GM19372 (cell line): ENCODE data around the gene FUT3.
"Not testable (repeated sequence)": the region's sequence is repeated elsewhere in the genome, so short reads cannot be mapped to it uniquely, and the experiment has no call there.

ENCODE experiments used
- ATAC-seq: cut with Tn5 transposase; IDR thresholded peaks from one replicate; pipeline ENCODE4 v1.9.1; 2021; ENCODE audit warnings: mild to moderate bottlenecking, low read depth, moderate library complexity; ENCODE audit not compliant: unreplicated experiment

Gene FUT3

DNA sequence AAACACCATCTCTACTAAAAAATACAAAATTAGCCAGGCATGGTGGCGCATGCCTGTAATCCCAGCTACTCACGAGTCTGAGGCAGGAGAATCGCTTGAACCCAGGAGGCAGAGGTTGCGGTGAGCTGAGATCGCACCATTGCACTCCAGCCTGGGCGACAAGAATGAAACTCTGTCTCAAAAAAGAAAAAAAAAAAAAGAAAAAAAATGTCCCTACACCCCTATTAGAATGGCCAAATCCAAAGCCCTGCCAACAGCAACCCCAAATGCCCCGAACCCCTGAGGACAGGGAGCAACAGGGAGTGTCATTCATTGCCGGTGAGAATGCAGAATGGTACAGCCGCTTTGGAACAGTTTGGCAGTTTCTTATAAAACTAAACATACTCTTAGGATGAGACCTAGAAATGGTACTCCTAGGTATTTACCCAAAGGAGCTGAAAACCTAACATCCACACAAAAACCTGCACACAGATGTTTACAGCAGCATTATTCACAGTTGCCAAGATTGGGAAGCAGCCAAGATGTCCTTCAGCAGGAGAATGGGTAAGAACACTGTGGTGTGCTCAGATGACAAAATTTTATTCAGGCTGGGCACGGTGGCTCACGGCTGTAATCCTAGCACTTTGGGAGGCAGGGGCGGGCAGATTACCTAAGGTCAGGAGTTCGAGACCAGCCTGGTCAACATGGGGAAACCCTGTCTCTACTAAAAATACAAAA, 32.1 kb upstream of the FUT3 start:
- ATAC-seq = not testable (repeated sequence)

DNA sequence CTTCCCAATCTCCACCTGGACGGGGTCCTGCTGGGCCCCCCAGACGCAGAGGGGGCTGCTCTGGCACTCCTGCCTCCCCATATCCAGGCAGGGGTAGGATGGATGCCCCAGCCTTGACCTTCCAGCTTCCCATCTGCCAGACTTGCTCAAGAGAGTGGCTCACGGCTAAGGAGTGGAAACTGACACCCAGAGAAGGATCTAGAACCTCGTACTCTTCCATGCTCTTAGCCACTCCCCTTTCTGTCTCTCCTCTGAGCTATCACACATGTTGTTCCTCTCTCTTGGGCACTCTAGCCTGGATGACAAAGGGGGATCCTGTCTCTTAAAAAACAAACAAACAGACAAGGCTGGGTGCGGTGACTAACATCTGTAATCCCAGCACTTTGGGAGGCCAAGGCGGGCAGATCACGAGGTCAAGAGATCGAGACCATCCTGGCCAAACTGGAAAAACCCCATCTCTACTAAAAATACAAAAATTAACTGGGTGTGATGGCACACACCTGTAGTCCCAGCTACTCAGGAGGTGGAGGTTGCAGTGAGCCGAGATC, 31.2 kb upstream of the FUT3 start:
- no peak for ATAC-seq

DNA sequence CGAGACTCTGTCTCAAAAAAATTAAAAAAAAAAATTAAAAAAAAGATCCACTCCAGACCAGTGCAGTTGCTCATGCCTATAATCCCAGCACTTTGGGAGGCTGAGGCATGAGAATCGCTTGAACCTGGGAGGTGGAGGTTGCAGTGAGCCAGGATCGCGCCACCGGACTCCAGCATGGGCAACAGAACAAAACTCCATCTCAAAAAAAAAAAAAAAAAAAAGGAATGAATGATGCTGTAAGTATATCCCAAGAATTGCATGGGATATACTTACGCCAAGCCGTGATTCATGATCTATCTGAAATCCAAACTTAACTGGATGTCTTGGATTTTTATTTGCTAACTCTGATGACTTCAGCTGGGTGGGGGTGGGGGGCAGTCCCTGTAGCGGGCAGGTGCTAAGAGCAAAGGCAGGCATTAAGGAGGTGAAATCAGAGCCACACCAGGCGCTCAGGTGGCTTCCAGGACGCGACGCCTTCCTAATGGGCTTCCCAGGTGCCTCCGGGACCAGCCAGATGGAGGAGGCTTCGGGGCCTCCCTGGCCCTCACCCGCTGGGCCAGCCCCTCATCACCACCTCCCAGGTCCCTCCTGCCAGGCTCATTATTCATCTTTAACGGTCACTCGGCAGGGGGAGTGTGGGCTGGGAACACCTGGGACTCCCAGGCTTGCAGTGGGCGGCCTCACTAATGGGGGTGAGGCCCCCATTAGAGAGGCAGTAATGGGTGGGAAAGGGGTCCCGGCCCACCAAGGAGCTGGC, 30.5 kb upstream of the FUT3 start:
- ATAC-seq = no peak

DNA sequence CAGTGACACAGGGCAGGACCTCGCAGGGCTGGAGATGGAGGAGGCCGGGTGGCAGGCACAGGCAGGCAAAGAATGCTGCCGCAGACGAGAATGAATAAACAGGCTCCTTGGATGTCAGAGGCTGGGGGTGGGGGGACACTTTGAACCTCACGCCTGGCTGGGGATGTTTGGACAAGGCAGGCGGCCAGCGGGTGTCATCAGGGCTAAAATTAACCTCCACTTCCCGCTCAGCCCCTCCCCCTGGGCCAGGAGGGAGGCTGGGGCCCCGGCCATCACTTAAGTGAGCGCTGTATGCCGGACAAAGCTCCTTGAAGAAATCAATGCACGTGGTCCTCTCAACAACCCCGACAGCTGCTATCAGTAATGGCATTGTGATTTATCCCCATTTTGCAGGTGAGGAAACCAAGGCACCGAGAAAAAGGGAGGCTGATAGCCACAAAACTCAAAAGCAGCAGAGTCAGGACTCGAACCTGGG, 29.4 kb upstream of the FUT3 start:
- no peak for ATAC-seq

DNA sequence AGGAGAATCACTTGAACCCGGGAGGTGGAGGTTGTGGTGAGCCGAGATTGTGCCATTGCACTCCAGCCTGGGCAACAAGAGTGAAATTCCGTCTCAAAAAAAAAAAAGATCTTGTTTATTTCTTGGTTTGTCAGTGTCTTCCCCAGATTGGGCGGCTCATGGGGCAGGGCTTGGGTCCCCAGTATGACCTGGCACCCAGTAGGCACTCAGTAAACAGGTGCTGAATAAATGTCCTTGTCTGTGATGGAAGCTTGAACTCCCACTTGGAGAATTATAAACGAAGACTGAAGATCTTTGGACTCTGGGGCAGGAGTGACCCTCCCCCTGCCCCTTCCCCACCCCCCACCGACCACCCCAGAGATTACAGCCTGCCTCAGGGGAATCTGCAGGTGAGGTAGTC, 28.9 kb upstream of the FUT3 start:
- ATAC-seq = no peak

DNA sequence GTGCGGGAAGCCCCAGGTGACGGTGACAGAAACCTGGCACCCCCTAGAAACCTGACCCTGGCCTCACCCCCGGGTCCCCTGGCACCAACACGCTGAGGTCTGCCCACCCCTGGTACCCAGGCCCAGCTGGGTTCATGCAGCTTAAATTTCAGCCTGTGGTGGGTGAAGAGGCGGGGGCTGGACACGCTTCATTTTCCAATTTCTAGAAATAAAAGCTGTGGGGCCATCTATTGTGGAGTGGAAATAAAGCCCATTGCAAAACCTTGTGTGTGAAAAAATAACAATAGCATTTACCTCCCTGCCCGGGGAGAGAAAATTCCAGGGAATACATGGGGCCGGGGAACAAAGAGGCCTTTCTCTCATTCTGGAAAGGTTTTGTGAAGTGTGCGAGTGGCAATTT, 26.6 kb upstream of the FUT3 start:
- ATAC-seq = no peak

DNA sequence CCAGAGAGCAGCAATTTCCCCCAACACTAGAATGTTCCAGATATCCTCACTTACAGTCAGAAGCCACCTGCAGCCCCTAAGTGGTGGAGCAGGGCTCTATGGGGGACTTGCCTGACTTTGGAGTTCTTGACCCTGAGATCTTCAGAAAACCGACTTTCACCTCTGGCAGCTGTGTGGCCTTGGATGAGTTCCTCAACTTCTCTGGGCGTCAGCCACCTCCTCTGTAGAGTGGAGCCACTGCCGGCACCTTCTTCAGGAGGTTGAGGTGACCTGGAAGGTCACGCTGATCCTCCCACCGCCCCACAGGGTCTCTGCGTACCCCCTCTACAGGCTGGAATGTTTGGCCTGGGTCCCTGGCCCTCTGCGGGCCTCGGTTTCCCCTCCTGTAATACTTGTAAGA, 26.2 kb upstream of the FUT3 start:
- no peak for ATAC-seq

DNA sequence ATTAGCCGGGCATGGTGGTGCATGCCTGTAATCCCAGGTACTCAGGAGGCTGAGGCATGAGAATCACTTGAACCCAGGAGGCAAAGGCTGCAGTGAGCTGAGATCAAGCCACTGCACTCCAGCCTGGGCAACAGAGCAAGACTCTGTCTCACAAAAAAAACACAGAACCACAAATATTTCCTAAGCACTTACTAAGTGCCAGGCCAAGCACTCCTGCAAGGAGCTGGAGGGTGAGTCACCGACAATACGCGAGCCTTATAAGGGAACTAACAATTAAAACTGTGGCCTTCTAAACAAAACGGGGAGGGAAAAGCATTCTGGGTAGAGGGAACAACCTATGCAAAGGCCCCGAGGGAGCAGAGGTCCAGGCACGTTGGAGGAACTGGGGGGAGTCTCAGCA, 23.2 kb upstream of the FUT3 start:
- not testable (repeated sequence) for ATAC-seq

DNA sequence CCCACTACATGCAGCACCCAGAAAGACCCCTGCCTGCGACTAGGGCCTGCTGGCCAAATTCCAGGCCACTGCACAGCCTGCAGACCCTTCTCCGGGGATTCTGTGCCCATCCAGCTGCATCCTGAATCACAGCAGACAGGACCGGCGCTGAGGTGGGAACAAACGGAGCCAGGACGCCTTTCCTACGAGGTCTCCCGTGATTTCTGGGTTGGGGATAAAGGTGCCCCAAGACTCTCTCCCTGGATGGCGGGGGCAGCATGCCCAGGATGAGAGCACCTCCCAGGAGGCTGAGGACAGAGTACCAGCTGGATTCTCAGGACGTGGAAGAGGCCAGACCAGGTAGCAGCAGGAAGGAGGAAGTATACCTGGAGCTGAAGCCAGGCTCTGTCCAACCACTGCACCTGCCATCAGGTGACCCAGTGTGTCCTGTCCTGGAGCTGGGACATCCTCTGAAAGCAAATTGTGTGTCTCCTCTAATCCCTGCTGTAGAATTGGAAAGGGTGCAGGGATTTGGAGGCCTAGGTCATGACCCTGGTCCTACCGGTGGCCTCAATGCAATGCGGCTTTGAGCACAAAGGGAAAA, 22.5 kb upstream of the FUT3 start:
- no peak for ATAC-seq

DNA sequence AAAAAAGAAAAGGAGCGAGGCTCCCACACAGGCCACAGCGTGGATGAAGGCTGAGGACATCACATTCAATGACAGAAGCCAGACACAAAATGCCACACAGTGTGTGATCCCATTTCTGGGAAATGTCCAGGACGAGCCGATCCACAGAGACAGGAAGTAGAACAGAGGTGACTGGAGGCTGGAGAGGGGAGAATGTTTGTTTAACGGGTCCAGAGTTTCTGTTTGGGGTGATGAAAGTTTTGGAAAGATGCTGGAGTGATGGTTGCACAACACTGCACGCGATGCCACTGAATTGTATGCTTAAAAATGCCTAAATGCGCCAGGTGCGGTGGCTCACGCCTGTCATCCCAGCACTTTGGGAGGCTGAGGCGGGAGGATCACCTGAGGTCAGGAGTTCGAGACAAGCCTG, 19.7 kb upstream of the FUT3 start:
- ATAC-seq = no peak

DNA sequence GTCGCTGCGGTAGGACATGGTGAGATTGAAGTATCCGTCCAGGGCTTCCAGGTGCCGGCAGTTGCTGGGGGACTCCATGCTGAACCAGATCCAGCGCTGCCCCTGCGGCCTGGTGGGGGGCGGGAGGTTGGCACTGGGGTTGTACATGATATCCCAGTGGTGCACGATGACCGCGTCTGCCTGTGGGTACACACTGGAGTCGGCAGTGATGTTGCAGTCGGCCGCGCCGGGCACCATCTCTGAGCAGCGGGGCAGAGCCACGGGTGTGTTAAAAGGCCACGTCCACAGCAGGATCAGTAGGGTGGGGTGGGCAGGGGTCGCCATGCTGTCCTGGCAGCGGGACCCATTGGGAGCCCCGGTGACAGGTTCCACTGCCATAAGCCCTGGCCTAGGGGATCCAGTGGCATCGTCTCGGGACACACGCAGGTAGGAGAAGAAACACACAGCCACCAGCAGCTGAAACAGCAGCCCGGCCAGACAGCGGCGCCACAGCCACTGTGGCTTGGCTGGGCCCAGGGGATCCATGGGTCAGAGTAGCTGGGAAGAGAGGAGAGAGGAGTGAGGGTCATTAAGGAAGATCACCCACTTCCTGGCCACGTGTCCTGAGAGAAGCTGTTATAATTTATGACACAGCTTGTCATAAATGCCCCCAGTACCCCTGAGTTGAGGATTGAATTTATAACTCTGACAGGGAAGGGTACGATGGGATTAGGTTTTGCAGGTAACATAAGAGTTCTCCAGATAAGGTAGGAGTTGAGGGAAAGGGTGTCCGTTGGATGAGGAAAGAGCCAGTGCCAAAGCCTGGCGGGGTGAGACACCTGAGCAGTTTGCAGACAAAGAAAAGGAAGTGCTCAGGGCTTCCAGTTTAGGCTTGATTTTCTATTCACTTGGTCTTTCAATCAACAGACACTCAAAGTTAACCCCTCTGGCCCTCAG, 16.2 kb upstream of the FUT3 start:
- ATAC-seq = no peak

DNA sequence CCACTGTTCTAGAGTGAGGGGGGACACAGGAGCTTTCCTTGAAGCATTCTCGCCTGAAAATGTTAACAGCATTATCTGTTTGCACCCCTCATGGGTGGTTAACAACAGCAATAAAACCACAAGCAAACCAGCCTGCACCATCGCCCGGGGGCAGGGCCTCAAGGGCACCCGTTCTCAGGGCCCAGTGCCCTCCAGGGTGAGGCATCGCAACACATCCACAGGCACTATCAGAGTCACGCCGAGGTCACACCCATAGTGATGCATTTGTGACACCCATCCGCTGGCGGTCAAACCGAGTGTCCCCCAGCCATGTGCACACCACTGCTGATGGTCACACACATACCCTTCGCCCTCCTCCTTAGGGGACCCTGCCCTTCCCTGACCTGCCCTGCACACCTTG, 14.5 kb upstream of the FUT3 start:
- no peak for ATAC-seq

DNA sequence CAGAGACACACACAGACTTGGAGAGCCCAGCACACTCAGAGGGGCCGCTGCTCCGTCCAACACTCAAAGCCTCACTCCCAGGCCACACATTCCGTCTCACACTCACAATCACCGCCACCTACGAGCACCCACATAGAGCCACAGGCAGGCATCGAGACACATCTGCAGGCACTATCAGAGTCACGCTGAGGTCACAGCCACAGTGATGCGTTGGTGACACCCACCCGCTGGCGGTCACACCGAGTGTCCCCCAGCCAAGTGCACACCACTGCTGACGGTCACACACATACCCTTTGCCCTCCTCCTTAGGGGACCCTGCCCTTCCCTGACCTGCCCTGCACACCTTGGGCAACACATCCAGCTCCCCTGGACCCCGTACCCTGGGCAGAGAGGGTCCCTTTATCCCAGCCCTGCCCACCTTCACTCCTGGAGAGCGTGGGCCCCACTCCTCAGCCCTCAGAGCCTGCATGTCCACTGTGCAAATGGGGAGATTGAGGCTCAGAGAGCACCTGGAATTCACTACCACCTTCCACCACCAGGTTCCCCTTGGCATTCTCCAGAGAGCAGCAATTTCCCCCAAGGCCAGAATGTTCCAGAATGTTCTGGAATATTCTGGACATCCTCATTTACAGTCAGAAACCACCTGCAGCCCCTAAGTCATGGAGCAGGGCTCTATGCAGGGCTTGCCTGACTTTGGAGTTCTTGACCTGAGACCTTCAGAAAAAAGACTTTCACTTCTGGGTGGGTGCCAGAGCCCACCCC, 13.7 kb upstream of the FUT3 start:
- ATAC-seq = no peak

DNA sequence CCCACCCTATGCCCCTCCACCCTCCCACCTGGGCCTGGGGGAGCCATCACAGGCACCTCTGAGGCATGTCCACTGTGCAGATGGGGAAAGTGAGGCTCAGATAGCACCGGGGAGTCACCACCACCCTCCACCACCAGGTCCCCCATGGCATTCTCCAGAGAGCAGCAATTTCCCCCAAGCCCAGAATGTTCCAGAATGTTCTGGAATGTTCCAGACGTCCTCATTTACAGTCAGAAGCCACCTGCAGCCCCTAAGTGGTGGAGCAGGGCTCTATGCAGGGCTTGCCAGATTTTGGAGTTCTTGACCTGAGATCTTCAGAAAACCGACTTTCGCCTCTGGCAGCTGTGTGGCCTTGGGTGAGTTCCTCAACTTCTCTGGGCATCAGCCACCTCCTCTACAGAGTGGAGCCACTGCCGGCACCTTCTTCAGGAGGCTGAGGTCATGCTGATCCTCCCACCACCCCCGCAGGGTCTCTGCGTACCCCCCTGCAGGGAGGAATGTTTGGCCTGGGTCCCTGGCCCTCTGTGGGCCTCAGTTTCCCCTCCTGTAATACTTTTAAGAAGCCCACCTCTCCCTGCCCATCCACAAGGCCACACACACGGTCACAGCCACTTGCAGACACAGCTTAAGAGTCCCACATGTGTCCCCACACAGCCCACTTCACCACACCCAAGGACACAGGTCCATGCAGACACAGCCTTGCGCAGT, 12.9 kb upstream of the FUT3 start:
- ATAC-seq = no peak

DNA sequence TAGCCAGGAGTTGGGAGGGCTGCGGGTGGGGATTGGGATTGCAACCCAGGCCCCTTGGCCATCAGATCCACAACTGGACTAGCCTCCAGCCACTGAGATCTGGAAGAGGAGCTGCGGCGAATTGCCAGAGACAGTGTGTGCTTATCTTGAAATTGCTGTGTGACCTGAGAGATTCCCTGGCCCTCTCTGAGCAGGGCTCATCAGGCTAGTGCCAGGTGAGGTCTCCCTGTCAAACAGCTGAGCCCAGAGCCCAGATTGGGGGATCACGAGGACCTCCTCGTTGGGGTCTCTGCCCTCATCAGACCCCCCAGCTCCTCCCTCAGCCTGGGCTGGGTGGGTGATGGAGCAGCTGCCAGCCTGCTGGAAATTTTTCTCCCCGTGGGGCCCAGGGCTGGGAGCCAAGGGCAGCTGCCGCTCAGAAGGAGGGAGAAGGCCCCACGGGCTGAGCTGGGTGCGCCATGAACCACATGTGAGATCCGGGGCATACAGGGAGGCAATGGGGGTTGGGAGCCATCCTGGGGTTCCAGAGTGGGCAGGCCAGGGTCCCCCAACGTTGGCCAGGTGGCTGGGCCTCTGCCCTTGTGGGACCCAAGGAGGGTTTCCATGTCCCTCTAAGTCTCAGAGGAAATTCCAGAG, 11.9 kb upstream of the FUT3 start:
- ATAC-seq = no peak

DNA sequence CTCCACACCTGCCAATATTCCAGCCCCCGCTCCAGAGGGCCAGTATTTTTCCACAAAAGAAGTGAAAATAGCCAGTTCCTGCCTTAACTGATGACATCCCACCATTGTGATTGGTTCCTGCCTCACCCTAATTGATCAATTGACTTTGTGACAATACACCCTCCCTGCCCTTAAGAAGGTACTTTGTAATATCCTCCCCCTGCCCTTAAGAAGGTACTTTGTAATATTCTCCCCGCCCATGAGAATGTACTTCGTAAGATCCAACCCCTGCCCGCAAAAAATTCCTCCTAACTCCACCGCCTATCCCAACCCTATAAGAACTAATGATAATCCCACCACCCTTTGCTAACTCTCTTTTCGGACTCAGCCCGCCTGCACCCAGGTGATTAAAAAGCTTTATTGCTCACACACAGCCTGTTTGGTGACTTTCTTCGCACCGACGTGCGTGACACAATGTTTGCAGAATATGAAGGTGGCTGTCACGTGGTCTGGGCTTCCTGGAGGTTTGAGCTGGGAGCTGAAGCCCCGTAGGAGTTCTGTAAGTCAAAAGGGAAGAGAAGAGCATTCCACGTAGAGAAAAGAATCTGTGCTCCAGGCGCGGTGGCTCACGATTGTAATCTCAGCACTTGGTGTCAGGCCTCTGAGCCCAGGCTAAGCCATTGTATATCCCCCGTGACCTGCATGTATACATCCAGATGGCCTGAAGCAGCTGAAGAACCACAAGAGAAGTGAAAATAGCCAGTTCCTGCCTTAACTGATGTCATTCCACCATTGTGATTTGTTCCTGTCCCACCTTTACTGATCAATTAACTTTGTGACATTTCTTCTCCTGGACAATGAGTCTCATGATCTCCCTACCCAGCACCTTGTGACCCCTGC, 6.2 kb upstream of the FUT3 start:
- ATAC-seq = no peak

DNA sequence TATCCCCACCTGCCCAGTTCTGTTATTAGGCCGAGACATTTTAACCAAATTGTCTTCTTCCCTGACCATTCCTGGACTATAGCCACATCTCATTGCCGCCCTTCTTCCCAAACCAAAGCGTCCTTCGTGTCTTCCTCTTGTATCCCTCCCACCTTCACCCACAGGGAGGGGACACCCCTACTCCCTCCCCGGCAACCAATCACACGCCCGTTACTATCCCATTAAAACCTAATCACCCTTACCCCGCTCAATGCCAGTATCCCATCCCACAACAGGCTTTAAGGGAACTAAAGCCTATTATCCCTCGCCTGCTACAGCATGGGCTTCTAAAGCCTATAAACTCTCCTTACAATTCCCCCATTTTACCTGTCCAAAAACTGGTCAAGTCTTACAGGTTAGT, 3.9 kb upstream of the FUT3 start:
- not testable (repeated sequence) for ATAC-seq

DNA sequence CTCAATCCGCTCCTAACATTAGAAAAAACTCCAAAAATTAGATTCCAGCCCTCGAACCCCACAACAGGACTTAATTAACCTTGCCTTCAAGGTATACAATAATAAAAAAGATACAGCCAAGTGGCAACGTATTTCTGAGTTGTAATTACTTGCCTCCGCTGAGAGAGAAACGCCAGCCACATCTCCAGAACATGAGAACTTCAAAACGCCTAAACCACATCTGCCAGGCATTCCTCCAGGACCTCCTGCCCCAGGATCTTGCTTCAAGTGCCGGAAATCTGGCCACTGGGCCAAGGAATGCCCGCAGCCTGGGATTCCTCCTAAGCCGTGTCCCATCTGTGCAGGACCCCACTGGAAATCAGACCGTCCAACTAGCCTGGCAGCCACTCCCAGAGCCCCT, 2.9 kb upstream of the FUT3 start:
- ATAC-seq = not testable (repeated sequence)
